ENCODE data around the gene MAGEB17. TPM values are rescaled to one million over a fixed set of nuclear protein-coding genes. Genes with fewer than 3 reads are reported as not detected.

MAGEB17 gene
- polyA plus RNA-seq, 2 donors = 0.08 TPM; not detected in 1

DNA sequence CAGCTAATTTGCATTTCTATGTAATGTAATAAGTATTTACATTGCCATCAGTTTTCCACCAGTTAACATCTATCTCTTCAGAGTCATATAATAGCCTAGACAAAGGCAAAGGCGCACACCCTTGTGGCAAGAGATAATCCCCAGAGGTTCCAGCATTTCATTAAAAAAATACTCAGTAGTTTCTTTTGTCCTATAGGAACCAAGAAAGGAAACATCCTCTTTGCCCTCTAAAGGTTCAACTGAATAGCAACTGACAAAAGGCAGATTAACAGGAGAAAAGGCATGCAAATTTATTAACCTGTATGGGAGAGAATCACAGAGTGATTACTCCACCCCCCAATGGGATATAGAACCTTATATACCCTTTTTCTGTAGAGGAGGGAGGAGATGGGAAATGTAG is 48.4 kb downstream of the MAGEB17 start:
- Histone ChIP-seq H3K9me3 (ENCODE audit: control insufficient read depth in 2 of 2, insufficient read depth in 1 of 2, low read depth in 1 of 2, low read length in 1 of 2) (no peaks in the 10 kb centered on the region), H3K4me3 (ENCODE audit: low read depth in 1 of 2, low read length in 2 of 2) (no peak overlapping the region), H3K4me1 (ENCODE audit: control insufficient read depth in 2 of 2, insufficient read depth in 2 of 2, low read length in 1 of 2) (no peaks in the 10 kb centered on the region), H3K27me3 (ENCODE audit: control insufficient read depth in 1 of 2, insufficient read depth in 2 of 2, low read length in 2 of 2) (no peaks in the 10 kb centered on the region), H3K27ac (ENCODE audit: low read depth in 2 of 2, low read length in 1 of 2) (no peak overlapping the region), H3K36me3 (ENCODE audit: control insufficient read depth in 2 of 2, insufficient read depth in 2 of 2, low read length in 1 of 2) (no peaks in the 10 kb centered on the region)
- 69 to 90% methylated on average over 1 of the region's 1 CpG for WGBS, 2 donors

Other genes starting within 250 kb of the MAGEB17 start
- under 1 TPM; 0.04 to 0.08 TPM for gene GRPR, start 43.9 kb upstream of the MAGEB17 start, polyA plus RNA-seq

Measured in esophagus (tissue), 2 donors.